Dermis blood vessel endothelial cell (primary cell): ENCODE data around the gene GPX2. TPM values are rescaled to one million over a fixed set of nuclear protein-coding genes. Genes with fewer than 3 reads are reported as not detected.

Experiments used
- DNase-seq: peaks from one replicate; pipeline ENCODE4 v3.0.0; 2010
- total RNA-seq: library from RNA; depleted of rRNA; stranded (reverse); fragments of >200 nt; gene quantifications from 2 replicates; pipeline ENCODE4 v1.2.3, GENCODE V29; 2014

The GPX2 gene
- total RNA-seq, 1 donor from 2014 or later = not detected

DNA sequence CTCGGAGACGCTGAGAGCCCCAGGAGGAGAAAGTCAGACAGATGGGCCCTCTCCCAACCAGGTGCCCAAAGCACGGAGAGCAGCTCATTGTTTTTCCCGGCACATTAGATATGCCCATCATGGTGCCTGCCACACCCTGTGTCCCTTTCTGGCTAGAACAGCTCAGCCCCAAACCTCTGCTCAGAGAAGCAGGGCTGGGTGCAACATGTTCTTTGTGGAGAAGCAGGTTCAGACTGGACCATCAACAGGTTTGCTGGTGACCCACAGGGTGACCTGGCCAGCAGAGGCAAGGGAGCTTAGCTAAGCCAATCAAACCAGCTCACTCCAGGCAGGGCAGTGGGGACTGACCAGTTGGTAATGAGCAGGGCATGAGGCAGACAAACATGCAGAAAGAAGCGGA is 16.2 kb upstream of the GPX2 start:
- DNase-seq = no peak

DNA sequence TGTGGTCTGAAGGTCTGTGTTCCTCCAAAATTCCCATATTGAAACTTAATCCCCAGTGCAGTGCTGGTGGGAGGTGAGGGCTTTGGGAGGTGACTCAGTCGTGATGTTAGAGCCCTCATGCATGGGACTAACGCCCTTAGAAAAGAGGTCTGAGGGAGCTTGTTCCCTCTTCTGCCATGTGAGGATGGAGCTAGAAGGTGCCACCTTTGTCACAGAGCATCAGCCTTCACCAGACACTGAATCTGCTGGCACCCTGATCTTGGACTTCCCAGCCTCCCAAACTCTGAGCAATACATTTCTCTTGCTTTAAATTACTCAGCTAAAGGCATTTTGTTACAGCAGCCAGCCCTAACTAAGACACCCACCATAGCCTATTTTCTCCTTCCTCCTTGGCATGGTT is 15.7 kb upstream of the GPX2 start:
- no peak for DNase-seq

DNA sequence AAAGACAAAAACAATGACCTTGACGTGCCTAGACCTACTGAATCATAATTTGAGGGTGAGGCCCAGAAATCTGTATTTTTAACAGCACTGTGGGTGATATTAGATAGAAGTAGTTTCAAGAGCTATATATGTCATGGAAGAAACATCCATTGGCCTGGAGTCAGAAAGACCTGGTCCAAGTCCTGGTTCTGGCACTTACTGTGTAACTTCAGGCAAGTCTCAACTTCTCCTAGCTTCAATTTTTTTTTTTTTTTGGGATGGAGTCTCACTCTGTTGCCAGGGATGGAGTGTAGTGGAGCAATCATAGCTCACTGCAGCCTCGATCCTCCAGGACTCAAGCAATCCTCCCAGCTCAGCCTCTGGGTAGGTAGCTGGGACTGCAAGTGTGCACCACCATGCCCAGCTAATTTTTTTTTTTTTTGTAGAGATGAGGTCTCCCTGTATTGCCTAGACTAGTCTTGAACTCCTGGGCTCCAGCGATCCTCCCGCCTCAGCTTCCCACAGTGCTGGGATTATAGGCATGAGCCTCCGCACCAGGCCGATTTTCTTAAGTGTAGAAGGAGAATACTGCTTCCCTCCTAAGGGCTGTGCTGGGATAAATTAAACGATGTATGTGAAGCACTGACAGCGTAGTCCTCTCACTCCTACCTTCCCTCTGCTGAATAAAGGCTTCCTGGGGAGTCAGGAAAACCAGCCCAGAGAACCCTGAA is 14.3 kb upstream of the GPX2 start:
- no peak for DNase-seq

DNA sequence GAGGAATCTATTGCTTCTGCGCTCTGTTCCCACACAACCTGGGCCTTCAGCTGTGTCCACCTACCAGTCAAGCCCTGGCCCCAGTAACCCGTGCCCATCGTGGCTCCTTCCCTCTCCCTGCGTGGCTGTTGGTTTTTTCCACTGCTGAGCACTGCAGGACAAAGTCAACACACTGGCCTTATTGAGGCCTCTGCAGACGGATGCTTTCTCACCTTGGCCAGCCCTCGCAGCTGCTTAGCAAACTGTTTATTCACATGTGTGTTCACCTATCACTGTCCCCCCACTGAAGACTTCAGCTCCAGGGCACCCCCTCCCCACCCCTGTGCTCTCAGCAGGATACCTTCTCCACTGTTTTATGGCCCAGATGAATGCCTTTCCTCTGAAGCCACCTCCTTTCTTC is 12.8 kb upstream of the GPX2 start:
- no peak for DNase-seq

DNA sequence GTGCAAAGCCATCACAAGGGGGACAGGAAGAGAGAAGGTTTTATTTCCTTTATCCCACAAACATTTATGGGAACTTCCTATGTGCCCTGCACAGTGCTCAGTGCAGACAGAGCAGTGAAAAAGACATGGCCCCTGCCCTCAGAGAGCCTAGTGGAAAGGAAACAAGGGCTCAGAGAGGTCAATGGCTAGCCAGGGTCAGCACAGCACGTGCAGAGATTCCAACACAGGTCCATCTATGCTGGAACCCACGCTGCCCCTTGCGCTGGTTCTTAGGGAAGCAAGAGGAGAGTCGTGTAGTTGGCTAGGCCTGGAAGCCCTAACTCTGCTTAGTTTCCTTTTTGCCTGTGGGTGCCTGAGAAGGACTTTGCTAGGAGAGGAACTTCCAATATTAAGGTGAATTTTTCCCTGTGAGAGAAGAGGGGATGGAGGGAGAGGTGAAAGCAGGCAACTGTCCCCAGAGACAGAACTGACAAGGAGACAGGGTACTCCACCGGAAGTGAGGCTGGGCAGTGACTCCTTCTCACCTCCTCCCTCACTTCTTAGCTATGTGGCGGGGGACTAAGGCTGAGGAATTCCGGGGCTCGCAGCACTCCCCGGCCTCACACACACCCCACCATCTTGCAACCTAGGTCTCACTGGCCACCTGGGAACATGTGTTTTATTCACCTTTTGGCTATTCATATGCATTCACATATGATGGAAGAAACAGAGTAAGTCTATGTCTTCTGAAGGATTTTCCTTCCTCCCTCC is 12.1 kb upstream of the GPX2 start:
- no peak for DNase-seq

GRCh38 chr14:64953661-64954060 is 11.1 kb upstream of the GPX2 start:
- no peak for DNase-seq

DNA sequence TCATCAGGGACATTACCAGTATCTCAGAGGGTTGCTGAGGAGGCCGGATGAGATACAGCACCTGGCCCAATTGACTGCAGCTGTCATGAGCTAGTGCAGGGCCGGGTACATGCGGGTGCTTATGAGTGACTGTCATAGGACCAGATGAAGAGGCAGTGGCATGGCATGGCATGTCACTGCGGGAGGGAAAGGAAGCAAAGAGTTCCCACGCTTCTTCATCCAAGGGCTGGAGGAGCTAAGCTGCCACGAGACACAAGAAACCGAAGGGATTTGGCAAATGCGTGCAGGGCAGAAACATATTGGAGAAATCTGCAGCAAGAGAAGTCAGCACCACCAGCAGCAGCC is 10.7 kb upstream of the GPX2 start:
- DNase-seq = no peak

- DNase-seq = no peak
These were observed 10.2 kb upstream of the GPX2 start for GRCh38 chr14:64952598-64953309.

DNA sequence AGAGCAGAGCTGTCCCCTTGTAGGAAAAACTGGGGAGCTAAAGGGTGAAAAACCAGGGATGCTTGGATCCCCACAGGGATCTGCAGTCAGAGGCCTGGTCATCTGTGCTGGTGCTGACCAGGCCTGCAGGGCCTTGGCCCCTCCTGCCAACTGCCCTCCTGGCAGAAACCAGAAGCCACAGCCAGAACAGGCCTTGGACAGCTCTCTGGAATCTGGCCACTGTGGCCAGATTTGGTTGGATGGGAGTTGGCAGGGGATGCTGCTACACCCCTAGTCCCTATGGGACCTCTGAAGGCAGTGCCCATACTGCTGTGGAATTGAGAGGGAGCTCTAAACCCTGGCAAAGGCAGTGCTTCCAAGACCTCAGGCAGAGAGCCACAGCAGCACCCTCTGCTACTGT is 9.2 kb upstream of the GPX2 start:
- DNase-seq = no peak

GRCh38 chr14:64951291-64951690 is 8.7 kb upstream of the GPX2 start:
- DNase-seq = no peak

DNA sequence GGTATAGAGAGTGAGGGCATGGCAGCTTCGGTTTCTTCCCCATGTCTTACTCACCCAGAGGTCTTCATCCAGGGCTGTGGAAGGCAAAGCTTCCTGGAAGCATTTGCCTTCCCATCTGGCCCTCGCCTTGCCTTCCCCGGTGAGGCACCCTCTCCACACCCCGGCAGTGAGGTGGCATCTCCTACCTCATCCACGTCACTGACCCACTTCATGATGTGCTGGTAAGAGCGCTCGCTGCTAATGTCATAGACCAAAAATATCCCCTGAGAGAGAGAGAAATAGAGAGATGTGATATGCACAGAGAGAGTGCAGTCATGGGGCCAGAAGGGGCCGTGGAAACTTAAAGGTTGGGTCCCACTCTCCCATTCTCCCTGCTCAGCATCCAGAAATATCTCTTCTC is 8.3 kb upstream of the GPX2 start:
- no peak for DNase-seq

- DNase-seq = no peak
These were observed 6.2 kb upstream of the GPX2 start for GRCh38 chr14:64948612-64949210.

DNA sequence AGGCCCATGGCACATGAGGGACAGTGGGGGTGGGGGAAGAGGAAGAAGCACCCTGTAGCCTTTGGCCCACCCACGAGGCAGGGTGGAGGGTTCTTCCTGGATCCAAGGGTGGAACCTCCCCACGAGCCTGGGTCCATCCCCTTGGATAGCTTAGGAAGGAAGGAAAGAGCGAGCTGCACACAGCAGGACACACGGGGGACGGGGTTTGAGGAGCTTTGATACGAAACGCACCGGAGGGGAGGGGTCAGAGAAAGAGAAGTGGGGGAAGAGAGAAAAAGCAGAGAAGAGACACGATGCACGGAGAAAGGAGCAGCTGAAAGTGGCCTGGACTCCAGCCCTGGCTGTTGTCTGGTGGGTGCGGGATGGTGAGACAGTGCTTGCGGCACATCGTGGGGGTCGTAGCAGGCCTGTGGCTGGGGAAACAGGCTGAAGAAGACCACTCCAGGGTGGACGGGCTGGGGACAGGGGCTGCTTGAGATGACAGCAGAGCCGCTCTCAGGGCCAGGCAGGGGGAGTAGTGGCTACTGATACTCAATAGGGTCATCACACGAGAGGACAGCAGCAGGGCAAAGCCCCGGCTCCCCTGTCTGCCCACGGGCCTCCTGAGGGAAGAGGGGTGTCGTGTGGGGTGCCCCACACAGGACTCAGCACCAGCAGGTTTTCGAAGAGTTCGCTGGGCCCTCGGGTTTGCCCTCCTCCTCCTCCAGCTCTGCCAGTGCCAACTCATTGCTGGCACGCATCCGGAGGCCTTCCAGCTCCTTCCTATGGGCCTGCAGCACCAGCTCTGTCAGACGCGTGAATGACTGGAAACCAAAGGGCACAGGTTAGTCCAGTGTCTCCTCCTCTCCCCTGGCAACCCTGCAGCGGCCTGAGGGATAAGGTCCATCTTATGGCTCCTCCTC is 5.4 kb upstream of the GPX2 start:
- no peak for DNase-seq

GRCh38 chr14:64946310-64947045 is 3.9 kb upstream of the GPX2 start:
- DNase-seq = no peak

GRCh38 chr14:64945431-64946178 is 3.1 kb upstream of the GPX2 start:
- DNase-seq = no peak

DNA sequence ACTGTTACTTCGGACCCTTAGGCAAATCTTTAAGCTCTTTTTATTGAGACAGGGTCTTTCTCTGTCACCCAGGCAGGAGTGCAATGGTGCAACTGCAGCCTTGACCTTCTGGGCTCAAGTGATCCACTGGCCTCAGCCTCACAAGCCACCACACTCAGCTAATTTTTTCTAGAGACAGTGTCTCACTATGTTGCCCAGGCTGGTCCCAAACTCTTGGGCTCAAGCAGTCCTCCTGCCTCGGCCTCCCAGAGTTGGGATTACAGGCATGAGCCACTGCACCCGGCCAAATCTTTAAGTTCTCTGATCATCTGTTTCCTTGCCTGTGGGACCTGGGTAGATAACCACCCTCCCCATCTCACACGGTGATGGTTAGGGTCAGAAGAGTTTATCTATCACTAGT is 2.3 kb upstream of the GPX2 start:
- no peak for DNase-seq

DNA sequence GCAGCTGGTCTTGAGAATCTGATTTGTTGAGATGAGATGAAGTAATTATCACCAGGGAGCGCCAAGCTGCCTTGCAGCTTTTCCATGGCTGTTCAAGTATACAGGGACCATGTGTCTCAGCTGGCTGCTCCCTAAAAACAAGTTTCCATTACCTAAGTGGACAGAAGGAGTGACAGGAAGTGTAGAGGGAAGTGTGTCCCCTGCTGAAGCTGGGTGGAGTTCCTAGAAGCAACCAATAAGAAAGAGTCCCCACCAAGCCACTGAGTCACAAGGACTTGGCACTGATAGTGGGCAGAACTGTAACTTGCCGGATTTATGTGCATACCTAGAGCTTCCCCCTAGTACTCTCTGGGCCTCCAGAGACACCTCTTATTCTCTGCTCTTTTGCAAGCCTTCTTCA is 1.5 kb upstream of the GPX2 start:
- no peak for DNase-seq

GRCh38 chr14:64943556-64943955 is 1.0 kb upstream of the GPX2 start:
- DNase-seq = no peak

GRCh38 chr14:64940336-64940910 is 2.1 kb downstream of the GPX2 start:
- DNase-seq = no peak

GRCh38 chr14:64939817-64940190 is 2.7 kb downstream of the GPX2 start:
- DNase-seq = no peak
